ENCODE measurements around the gene IKZF4.
"Not testable (repeated sequence)": the region's sequence is repeated elsewhere in the genome, so short reads cannot be mapped to it uniquely, and the experiment has no call there.

IKZF4 gene

GRCh38 chr12:56053407-56053893 is 32.6 kb downstream of the IKZF4 start:
- no peak for DNase-seq
- no peaks in the 10 kb centered on the region for H3K27me3 Mint-ChIP-seq (ENCODE audit: low read depth, poor library complexity)
- H3K9me3 Mint-ChIP-seq, result no peaks in the 10 kb centered on the region
- no peak overlapping the region for H3K27ac Mint-ChIP-seq
- H3K36me3 Mint-ChIP-seq (ENCODE audit: low read depth), result no peaks in the 10 kb centered on the region
- H3K4me1 Mint-ChIP-seq, result no peaks in the 10 kb centered on the region
- TF ChIP-seq CTCF (IDR thresholded peaks at IDR 0.05), result no peak
- no peak overlapping the region for H3K4me3 Mint-ChIP-seq

- not testable (repeated sequence) for H3K36me3 Mint-ChIP-seq (ENCODE audit: low read depth); DNase-seq; H3K4me1 Mint-ChIP-seq; H3K27me3 Mint-ChIP-seq (ENCODE audit: low read depth, poor library complexity); H3K4me3 Mint-ChIP-seq; H3K27ac Mint-ChIP-seq; H3K9me3 Mint-ChIP-seq
These were observed 39.1 kb downstream of the IKZF4 start for GRCh38 chr12:56059964-56060363.

- Mint-ChIP-seq H3K4me1 (no peaks in the 10 kb centered on the region), H3K27me3 (ENCODE audit: low read depth, poor library complexity) (peaks cover 9% of the 10 kb centered on the region), H3K9me3 (no peaks in the 10 kb centered on the region), H3K4me3 (no peak overlapping the region), H3K27ac (no peak overlapping the region), H3K36me3 (ENCODE audit: low read depth) (no peaks in the 10 kb centered on the region)
- no peak for DNase-seq
- TF ChIP-seq CTCF (IDR thresholded peaks at IDR 0.05), result no peak
These were observed 41.1 kb downstream of the IKZF4 start for GRCh38 chr12:56061982-56062381.

GRCh38 chr12:56062996-56063395 is 42.2 kb downstream of the IKZF4 start:
- Mint-ChIP-seq H3K9me3 (no peaks in the 10 kb centered on the region), H3K4me3 (no peak overlapping the region), H3K36me3 (ENCODE audit: low read depth) (no peaks in the 10 kb centered on the region), H3K27ac (no peak overlapping the region), H3K4me1 (no peaks in the 10 kb centered on the region), H3K27me3 (ENCODE audit: low read depth, poor library complexity) (peaks cover 9% of the 10 kb centered on the region)
- DNase-seq, result no peak
- TF ChIP-seq CTCF (IDR thresholded peaks at IDR 0.05), result no peak

GRCh38 chr12:56071648-56072047 is 50.8 kb downstream of the IKZF4 start:
- Mint-ChIP-seq H3K4me1 (no peaks in the 10 kb centered on the region), H3K9me3 (peaks cover 5% of the 10 kb centered on the region), H3K4me3 (no peak overlapping the region), H3K36me3 (ENCODE audit: low read depth) (no peaks in the 10 kb centered on the region), H3K27ac (no peak overlapping the region), H3K27me3 (ENCODE audit: low read depth, poor library complexity) (peaks cover 17% of the 10 kb centered on the region)
- DNase-seq, result no peak
- no peak for TF ChIP-seq CTCF (IDR thresholded peaks at IDR 0.05)

GRCh38 chr12:56074396-56074795 is 53.6 kb downstream of the IKZF4 start:
- TF ChIP-seq CTCF (IDR thresholded peaks at IDR 0.05), result no peak
- DNase-seq, result no peak
- H3K36me3 Mint-ChIP-seq (ENCODE audit: low read depth), result no peaks in the 10 kb centered on the region

GRCh38 chr12:56077966-56078365 is 57.1 kb downstream of the IKZF4 start:
- peaks cover 31% of the 10 kb centered on the region for H3K27me3 Mint-ChIP-seq (ENCODE audit: low read depth, poor library complexity)
- not testable (repeated sequence) for H3K36me3 Mint-ChIP-seq (ENCODE audit: low read depth); H3K27ac Mint-ChIP-seq; DNase-seq; H3K4me3 Mint-ChIP-seq; H3K9me3 Mint-ChIP-seq
- H3K4me1 Mint-ChIP-seq, result peaks cover 26% of the 10 kb centered on the region

More at GRCh38 chr12:56074396-56074795, 53.6 kb downstream of the IKZF4 start:
- no peak overlapping the region for H3K4me3 Mint-ChIP-seq
- peaks cover 13% of the 10 kb centered on the region for H3K27me3 Mint-ChIP-seq (ENCODE audit: low read depth, poor library complexity)
- H3K27ac Mint-ChIP-seq, result no peak overlapping the region
- H3K4me1 Mint-ChIP-seq, result peaks cover 7% of the 10 kb centered on the region
- peaks cover 7% of the 10 kb centered on the region for H3K9me3 Mint-ChIP-seq
